Kidney capillary endothelial cell (primary cell): Measurements from ENCODE around the gene GJB2.

Source experiments
- DNase-seq: peaks from one replicate; pipeline ENCODE4 v3.0.0-alpha.2; 2018; ENCODE audit warnings: low spot score

The GJB2 gene

GRCh38 chr13:20141238-20142022 lies 51.3 kb downstream of the GJB2 start:
- DNase-seq: no peak

GRCh38 chr13:20140487-20140886 lies 52.3 kb downstream of the GJB2 start:
- no peak for DNase-seq

- DNase-seq: no peak
Measured at GRCh38 chr13:20137875-20138274, 54.9 kb downstream of the GJB2 start.
